ENCODE data around the gene PACC1. TPM values are rescaled to one million over a fixed set of nuclear protein-coding genes. Genes with fewer than 3 reads are reported as not detected.
"Not testable (repeated sequence)": the region's sequence is repeated elsewhere in the genome, so short reads cannot be mapped to it uniquely, and the experiment has no call there.

PACC1 gene
- total RNA-seq, 1 donor from 2014 or later = 36.3 TPM

DNA sequence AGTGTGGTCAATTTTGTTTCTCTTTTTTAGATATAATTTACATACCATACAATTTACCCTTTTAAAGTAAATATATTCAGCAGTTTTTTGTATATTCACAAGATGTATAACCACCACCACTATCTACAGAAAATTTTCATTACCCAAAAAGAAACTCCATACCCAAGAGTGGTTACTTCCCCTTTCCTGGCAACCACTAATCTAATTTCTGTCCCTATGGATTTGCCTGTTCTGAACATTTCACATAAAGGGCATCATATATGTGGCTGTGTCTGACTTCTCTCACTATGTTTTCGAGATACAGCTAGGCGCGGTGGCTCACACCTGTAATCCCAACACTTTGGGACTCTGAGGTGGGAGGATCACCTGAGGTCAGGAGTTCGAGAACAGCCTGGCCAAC, 13.6 kb downstream of the PACC1 start:
- DNase-seq (ENCODE audit: extremely low read depth, low read depth, low spot score) = no peak

DNA sequence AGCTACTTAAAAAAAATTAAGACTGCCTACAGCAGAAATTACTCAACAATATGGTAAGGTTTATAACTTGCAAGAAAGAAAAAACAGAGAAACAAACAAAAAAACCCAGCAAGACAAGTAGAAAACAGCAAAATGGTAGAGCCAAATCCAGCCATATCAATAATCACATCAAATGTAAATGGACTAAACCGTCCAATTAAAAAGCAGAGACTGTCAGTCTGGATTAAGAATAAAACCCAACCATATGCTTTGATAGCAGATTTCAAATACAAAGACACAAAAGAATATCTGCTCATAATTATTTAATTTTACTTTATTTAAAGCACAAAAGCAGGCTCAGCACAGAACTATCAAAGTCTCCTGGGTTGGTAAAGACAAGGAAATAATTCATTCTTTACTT, 17.5 kb downstream of the PACC1 start:
- no peak for DNase-seq (ENCODE audit: extremely low read depth, low read depth, low spot score)

DNA sequence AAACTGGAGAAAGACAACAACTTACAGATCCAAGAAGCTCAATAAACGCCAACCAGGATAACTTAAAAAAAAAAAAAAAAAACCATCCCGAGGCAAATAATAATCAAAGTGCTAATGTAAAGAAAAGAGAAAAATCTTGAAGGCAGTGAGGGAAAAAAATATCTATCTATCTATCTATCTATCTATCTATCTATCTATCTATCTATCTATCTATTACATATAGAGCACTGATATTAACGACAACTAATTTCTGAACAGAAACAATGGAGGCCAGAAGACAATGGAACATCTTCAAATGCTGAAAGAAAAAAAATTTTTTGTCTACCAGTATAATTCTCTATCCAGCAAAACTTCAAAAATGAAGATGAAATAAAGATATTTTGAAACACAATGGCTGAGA, 18.0 kb downstream of the PACC1 start:
- no peak for DNase-seq (ENCODE audit: extremely low read depth, low read depth, low spot score)

DNA sequence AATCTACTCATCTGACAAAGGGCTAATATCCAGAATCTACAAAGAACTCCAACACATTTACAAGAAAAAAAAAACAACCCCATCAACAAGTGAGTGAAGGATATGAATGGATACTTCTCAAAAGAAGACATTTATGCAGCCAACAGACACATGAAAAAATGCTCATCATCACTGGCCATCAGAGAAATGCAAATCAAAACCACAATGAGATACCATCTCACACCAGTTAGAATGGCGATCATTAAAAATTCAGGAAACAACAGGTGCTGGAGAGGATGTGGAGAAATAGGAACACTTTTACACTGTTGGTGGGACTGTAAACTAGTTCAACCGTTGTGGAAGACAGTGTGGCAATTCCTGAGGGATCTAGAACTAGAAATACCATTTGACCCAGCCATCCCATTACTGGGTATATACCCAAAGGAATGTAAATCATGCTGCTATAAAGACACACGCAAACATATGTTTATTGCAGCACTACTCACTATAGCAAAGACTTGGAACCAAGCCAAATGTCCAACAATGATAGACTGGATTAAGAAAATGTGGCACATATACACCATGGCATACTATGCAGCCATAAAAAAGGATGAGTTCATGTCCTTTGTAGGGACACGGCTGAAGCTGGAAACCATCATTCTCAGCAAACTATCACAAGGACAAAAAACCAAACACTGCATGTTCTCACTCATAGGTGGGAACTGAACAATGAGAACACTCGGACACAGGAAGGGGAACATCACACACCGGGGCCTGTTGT, 18.8 kb downstream of the PACC1 start:
- DNase-seq (ENCODE audit: extremely low read depth, low read depth, low spot score) = not testable (repeated sequence)

DNA sequence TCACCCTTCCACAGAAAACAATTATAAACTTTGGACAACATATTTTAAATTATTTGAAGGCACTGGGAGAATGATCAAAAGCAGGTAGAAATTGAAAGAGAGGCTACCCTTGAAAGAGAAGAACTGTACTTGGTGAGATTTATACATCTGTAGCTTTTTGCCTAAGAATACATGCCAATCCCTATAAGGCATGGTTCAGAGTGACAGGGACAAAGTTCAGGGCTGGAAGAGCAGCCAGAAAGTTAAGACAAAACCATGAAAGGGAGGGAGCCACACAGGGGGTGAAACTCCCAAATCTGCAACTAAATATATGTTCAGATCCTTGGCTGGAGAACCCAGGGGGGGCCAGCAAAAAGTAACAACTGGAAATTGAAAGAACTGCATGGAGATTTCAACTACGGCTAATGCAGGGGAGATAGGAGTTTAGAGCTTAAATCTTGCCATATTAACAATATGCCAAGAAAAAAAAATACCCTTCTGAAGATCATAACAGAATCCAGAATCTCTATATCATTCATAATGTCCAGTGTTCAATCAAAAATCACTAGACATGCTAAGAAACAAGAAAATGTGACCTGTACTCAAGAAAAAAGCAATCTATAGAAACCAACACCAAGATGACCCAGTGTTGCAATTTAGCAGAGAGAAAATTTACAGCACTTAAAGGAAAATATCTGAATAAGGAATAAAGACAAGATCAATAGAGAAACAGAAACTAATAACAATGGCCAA, 25.5 kb downstream of the PACC1 start:
- DNase-seq (ENCODE audit: extremely low read depth, low read depth, low spot score) = no peak

DNA sequence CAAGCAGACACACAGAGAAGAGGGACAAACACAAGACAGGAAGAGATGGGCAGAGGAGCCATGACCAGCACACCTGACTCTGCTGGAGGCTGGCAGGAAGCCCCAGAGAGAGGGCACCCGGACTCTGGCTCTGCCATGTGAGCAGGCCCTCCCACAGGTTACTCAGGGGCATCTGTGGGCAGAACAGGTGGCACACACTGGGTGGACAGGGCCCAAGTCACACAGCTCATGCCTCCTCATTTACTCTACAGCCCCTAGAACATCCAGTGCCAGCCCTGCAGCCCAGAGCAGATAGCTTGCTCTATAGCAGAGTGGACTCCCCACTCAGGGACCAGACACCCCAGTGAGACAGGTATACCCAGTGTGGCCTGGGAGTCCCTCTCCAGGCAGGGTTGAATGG, 28.7 kb downstream of the PACC1 start:
- DNase-seq (ENCODE audit: extremely low read depth, low read depth, low spot score) = no peak

DNA sequence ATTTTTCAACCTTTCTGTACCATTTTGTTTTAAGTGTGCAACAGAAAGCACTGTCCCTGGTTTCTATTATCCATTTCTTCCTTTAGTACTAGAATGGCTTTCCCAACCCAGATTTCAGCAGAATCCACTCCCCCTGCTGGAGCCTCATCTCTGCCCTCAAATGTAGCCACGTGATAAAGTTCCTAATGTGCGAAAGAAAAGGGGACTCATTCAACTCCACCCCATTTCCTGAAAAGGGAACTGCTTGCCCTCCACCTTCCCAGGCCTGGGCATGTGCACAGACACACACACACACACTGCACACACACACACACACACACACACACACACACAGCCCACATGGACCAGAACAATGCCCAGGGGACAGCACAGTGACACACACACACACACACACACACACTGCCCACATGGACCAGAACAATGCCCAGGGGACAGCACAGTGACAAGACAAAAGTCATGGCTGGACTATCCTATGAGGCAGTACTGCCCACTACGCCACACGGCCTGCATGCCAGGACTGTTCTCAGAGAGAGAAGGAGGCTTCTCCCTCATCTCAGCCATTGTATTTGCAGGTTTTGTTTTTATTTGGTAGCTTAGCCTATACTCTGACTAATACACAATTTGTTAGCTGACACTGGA, 33.2 kb downstream of the PACC1 start:
- no peak for DNase-seq (ENCODE audit: extremely low read depth, low read depth, low spot score)

DNA sequence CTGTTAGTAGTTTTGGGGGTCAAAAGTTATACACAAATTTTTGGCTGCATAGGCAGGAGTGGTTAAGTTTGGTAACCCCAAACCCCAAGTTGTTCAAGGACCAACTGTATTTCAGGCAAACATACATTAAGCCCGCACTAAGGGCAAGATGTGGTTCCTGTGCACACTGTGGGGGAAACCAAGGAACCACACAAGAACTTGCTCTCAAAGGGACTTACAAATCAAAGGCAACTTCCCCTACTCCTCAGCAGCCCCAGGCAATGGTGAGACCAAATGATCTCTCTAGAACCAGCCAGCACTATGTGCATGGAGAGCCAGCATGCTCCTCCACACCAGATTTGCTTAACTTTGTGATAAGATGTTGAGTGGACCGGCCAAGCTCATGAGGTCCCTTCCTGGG, 35.3 kb downstream of the PACC1 start:
- DNase-seq (ENCODE audit: extremely low read depth, low read depth, low spot score) = no peak

DNA sequence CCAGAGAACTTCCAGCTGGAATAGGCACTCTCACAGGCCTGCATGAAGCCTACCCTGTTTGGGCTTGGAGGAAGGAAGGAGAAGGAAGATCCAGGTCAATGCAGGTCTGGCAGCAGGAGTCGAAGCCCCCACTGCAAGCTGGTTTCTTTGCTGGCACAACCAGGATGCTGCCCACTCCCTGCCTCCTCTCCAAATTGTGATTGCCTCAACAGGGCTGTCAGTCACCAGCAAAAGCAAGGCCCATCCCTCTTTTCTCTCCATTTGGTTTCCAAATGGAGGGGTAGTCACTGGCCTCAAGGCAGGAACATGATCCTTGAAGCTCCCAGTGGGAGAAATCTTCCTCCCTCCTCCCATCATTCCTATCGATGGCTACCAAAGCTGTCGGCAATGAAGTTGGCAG, 37.0 kb downstream of the PACC1 start:
- no peak for DNase-seq (ENCODE audit: extremely low read depth, low read depth, low spot score)

DNA sequence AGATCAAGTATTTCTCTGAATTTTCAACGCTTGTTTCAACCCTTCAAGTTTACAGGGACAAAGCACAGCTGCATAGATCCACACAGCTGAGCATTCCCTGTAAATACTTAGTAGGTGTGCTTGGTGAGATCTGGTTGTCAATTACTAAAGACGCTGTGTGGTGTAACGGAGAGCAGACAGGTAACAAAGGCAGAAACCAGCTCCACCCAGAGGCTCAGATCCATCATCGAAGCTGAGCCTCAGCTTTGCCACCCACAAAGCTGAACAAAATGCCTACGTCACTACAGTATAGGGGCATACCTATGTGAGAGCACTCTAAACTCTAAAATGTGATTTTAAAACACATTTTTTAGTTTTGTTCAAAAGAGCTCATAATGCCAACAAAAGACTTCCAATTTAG, 38.7 kb downstream of the PACC1 start:
- no peak for DNase-seq (ENCODE audit: extremely low read depth, low read depth, low spot score)

DNA sequence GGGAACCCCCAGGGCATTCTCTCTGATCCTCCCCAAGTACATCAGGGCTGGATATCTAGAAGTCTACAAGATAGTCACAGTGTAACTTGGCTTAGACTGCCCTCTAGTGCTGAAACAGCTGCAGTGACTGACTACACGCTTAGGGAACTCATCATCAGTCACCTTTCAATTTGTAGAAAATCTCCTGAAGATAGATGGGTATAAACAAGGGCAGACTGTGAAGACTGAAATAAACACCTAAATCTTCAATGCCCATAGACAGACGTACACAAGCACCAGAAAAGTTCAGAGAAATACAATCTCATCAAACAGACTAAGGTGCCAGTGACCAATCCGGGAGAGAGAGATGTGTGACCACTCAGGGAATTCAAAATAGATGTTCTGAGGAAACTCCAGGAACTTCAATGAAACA, 46.6 kb downstream of the PACC1 start:
- DNase-seq (ENCODE audit: extremely low read depth, low read depth, low spot score) = peak; percentile 48

DNA sequence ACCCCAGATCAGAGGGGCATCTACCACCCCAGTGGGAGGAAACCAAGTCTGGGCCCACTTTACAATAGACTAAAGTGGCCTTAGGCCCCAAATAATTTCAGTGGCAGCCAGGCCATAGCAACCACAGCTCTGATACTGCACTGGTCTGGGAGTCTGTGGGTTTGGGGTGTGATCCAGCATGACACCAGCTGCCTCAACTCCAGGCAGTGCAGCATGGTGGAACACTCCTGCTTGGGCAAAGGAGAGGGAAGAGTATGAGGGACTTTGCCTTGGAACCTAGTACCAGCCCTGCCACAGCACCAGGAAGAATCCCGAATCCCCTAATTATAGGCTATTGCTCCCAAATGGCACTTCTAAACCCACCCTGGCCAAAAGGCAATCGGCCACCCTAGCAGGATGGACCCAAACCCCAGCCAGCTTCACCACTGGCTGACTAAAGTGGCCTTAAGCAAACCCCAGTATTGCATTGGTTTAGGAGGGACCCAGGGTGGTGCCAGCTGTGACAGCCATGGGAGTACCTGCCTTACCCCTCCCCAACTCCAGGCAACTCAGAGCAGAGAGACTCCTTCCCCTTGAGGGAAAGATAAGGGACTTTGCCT, 47.1 kb downstream of the PACC1 start:
- no peak for DNase-seq (ENCODE audit: extremely low read depth, low read depth, low spot score)

DNA sequence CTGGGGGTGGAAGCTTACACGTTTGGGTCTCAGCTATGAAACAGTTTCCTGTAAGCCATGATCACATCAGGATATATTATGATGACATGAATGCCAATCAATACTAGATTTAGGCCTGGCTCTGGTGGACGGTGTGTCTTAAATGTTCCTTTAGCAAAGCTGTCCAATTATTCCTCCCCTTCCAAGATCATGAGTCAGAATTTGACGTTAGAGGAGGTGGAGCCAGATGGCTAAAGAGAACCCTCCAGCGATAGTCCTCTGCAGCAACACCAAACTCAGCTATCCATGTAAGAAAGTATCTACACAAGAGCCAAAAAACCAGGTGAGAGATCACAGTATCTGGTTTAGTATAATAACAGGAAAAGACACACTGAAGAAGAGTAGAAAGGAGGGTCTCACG, 47.8 kb downstream of the PACC1 start:
- no peak for DNase-seq (ENCODE audit: extremely low read depth, low read depth, low spot score)

DNA sequence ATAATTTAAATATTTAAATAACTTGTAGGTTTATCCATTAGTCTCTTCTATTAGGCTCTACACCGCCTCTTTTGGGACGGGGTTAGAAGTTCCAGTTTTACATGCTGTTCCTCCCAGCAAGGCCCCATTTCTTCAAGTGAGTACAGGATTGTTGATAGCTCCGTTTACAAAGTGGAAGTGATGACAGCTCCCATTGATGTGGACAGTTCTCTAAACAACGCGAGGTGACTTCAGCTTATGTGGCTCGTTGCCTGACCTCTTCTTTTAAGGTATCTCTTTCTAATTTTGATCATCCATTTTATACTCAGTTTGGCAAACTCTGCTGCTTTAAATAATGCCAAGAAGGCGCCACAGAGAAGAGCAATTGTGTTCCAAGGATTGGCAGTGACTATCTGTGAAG, 49.7 kb downstream of the PACC1 start:
- no peak for DNase-seq (ENCODE audit: extremely low read depth, low read depth, low spot score)

DNA sequence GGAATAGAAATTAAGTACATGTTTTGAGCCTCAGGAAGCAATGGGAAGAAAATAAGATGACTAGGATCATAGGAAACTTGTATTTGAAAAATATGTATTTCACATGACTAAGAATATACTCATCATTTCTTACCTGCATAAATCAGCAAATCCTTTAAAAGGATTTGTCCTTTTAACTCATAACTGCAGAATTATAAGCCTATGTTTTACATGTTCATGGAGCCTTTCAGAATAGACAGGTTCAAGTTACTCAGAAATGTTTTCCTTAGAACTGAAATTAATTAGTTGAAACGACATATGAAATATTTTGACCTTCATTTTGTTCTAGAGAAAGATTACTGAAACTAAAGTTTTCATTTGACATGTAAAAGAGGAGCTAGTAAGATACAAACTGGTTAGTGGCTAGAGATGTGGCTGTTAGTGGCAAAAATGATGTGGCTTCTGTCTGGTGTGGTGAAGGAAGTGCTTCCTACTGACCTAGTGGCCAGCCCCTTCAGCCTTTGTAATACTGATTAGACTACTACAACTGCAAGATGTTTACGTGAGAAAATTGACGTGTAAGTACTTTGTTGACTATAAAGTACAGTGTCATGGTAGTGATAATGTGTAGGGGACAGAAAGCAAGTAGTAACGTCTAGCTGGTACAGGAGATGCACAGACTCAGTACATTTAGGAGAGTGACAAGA, 54.7 kb downstream of the PACC1 start:
- no peak for DNase-seq (ENCODE audit: extremely low read depth, low read depth, low spot score)

DNA sequence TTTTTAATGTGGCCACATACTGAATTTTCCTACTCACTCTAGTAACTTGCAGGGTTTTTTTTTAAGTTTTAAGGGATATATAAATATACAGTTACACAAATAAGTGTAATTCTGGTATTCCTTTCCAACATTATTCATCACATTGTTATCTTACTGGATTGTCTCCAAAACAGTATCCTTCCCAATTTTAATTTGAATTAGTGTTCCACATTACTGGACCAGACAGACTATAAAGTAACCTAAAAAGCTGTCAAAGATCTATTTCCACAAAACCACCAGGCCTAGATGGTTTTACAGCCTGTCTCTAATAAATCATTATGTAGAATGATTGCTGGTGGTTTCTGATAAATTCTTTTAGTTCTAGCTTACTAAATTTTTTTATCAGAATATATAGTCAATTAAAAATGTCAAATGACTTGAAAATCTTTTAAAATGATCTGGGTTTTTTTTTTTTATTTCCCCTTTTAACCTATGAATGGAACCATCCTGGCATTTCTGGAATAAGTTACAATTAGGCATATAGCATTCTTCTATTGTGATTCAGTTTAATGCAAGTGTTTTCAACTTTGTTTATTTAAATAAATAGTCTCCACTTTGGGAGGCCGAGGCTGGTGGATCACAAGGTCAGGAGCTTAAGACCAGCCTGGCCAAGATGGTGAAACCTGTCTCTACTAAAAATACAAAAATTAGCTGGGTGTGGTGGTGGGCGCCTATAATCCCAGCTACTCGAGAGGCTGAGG, 59.3 kb downstream of the PACC1 start:
- DNase-seq (ENCODE audit: extremely low read depth, low read depth, low spot score) = no peak

DNA sequence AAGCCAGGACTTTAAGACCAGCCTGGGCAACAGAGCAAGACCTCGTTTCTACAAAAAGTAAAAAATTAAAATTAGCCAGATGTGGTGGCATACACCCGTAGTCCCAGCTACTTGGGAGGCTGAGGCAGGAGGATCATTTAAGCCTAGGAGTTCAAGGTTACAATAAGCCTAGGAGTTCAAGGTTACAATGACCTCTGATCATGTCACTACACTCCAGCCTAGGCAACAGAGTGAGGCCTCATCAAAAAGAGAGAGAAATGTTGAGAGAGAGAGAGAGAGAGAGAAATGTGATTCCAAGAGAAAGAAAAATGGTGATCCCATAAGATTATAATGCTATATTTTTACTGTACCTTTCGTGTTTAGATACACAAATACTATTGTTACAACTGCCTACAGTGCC, 60.2 kb downstream of the PACC1 start:
- DNase-seq (ENCODE audit: extremely low read depth, low read depth, low spot score) = no peak

DNA sequence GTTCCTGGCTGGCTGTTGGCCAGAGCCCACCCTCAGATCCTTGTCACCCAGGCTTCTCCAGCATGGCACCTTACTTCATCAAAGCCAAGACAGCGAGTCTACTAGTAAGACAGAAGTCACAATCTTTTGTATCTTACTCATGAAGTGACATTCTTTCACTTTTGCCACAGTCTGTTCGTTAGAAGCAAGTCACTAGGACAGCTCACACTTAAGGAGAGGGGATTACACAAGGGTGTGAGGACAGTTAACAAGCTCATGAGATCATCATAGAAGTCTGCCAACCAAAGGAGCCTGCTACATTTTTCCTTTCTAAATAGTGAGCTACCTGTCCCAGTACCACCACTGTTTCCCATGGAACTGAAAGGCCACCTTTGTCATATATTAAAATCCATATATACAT, 61.5 kb downstream of the PACC1 start:
- no peak for DNase-seq (ENCODE audit: extremely low read depth, low read depth, low spot score)

DNA sequence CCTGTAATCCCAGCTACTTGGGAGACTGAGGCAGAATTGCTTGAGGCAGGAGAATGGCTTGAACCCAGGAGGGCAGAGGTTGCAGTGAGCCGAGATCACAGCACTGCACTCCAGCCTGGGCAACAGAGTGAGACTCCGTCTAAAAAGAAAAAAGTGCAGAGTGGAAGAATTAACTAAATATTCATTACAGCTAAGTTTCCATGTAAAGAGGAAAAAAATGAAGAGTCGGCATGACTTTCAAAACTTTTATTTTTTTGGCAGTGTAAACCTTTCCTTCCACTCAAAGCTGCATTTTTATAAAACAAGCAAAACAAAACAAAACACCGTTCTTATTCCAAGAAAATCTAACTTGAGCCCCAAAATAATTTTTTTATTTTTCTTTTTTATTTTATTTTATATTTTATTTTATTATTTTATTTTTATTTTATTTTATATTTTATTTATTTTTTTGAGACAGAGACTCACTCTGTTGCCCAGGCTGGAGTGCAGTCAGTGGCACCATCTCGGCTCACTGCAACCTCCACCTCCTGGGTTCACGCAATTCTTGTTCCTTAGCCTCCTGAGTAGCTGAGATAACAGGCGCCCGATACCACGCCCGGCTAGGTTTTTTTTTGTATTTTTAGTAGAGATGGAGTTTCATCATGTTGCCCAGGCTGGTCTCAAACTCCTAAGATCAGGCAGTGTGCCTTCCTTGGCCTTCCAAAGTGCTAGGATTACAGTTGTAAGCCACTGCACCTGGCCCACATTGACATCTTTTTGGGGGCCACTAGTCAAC, 62.9 kb downstream of the PACC1 start:
- no peak for DNase-seq (ENCODE audit: extremely low read depth, low read depth, low spot score)

DNA sequence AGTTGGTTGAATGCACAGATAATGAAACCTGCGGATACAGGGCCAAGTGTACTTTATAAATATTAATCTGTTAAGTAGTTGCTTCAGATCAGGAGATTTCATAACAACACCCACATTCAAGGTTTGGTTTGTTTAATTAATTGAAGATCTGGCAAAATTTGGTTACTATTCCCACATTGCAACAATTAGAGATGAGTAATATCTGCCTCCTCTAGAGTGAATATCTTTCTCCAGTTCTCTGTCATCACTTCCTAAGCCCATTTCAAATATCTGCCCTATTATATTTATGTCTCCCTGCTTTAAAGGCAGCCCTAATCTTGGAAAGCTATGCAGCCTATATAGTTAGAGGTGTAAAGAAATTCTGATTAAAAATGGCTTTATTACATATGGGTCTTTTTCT, 68.1 kb downstream of the PACC1 start:
- no peak for DNase-seq (ENCODE audit: extremely low read depth, low read depth, low spot score)
